ENCODE results near the gene PPP1R14B. TPM values are rescaled to one million over a fixed set of nuclear protein-coding genes. Genes with fewer than 3 reads are reported as not detected.

The PPP1R14B gene
- total RNA-seq, 3 donors from 2014 or later, result 73.6 to 142 (median 87.5) TPM

- no peak for DNase-seq
- intact Hi-C loops (cut with DNase I, micrococcal nuclease), result no loop called here
- Histone ChIP-seq H3K4me3 (no peak overlapping the region), H3K4me1 (ENCODE audit: low read depth) (no peaks in the 10 kb centered on the region), H3K9me3 (no peaks in the 10 kb centered on the region), H3K36me3 (ENCODE audit: low read depth) (peaks cover 22% of the 10 kb centered on the region)
- TF ChIP-seq CTCF (IDR thresholded peaks at IDR 0.05), result no peak
- no peak for ATAC-seq
Measured at GRCh38 chr11:64198511-64198910, 48.2 kb downstream of the PPP1R14B start.

GRCh38 chr11:64196626-64197025 lies 50.1 kb downstream of the PPP1R14B start:
- no peak for TF ChIP-seq CTCF (IDR thresholded peaks at IDR 0.05)
- Histone ChIP-seq H3K4me3 (no peak overlapping the region), H3K36me3 (ENCODE audit: low read depth) (peaks cover 11% of the 10 kb centered on the region), H3K9me3 (no peaks in the 10 kb centered on the region), H3K4me1 (ENCODE audit: low read depth) (no peaks in the 10 kb centered on the region)
- intact Hi-C loops (cut with DNase I, micrococcal nuclease), result no loop called here
- ATAC-seq, result no peak
- no peak for DNase-seq

Other genes starting within 250 kb of the PPP1R14B start
- gene FLRT1, start 211.0 kb downstream of the PPP1R14B start, total RNA-seq, result 1 to 10 TPM in 1 of 3 donors, under 1 TPM in 2; 0.31 to 8.9 (median 0.38) TPM
- 10 to 100 TPM; 26.7 to 38.7 (median 38.1) TPM for gene MACROD1, start 80.8 kb downstream of the PPP1R14B start, total RNA-seq
- gene STIP1, start 60.8 kb downstream of the PPP1R14B start, total RNA-seq, result 100 to 1,000 TPM in 1 of 3 donors, 10 to 100 TPM in 2; 49.4 to 118 (median 80.3) TPM
- gene FERMT3, start 40.2 kb downstream of the PPP1R14B start, total RNA-seq, result 10 to 100 TPM; 19.7 to 32.7 (median 26.4) TPM
- gene TRPT1, start 20.8 kb downstream of the PPP1R14B start, total RNA-seq, result 10 to 100 TPM; 50.6 to 55.1 (median 53.1) TPM
- 100 to 1,000 TPM in 2 of 3 donors, 10 to 100 TPM in 1; 81.6 to 137 (median 119) TPM for gene NUDT22, start 20.7 kb downstream of the PPP1R14B start, total RNA-seq
- 10 to 100 TPM; 43.6 to 57.6 (median 50.7) TPM for gene DNAJC4, start 16.4 kb downstream of the PPP1R14B start, total RNA-seq
- 100 to 1,000 TPM in 1 of 3 donors, 10 to 100 TPM in 2; 45.3 to 156 (median 45.6) TPM for gene VEGFB, start 12.4 kb downstream of the PPP1R14B start, total RNA-seq
- 10 to 100 TPM; 67.5 to 91.0 (median 75.8) TPM for gene FKBP2, start 5.8 kb downstream of the PPP1R14B start, total RNA-seq
- gene PLCB3, start 4.6 kb upstream of the PPP1R14B start, total RNA-seq, result 10 to 100 TPM; 51.1 to 72.1 (median 65.1) TPM
- gene BAD, start 37.7 kb upstream of the PPP1R14B start, total RNA-seq, result 10 to 100 TPM; 56.8 to 90.9 (median 75.4) TPM
- 10 to 100 TPM; 31.2 to 46.7 (median 40.6) TPM for gene GPR137, start 38.9 kb upstream of the PPP1R14B start, total RNA-seq
- not detected for gene KCNK4, start 44.4 kb upstream of the PPP1R14B start, total RNA-seq
- not detected for gene CATSPERZ, start 53.4 kb upstream of the PPP1R14B start, total RNA-seq
- gene ESRRA, start 58.6 kb upstream of the PPP1R14B start, total RNA-seq, result 100 to 1,000 TPM; 126 to 204 (median 183) TPM
- 100 to 1,000 TPM in 1 of 3 donors, 10 to 100 TPM in 2; 48.5 to 122 (median 63.5) TPM for gene TRMT112, start 70.6 kb upstream of the PPP1R14B start, total RNA-seq
- gene PRDX5, start 71.2 kb upstream of the PPP1R14B start, total RNA-seq, result 100 to 1,000 TPM; 159 to 512 (median 353) TPM
- gene CCDC88B, start 93.3 kb upstream of the PPP1R14B start, total RNA-seq, result 10 to 100 TPM; 13.4 to 32.5 (median 28.8) TPM
- gene RPS6KA4, start 112.2 kb upstream of the PPP1R14B start, total RNA-seq, result 10 to 100 TPM; 33.6 to 39.8 (median 36.5) TPM

Measured in mucosa of descending colon (tissue), 3 donors.